Measurements from ENCODE around the gene GPBP1.
"Not testable (repeated sequence)": the region's sequence is repeated elsewhere in the genome, so short reads cannot be mapped to it uniquely, and the experiment has no call there.

GPBP1 gene

DNA sequence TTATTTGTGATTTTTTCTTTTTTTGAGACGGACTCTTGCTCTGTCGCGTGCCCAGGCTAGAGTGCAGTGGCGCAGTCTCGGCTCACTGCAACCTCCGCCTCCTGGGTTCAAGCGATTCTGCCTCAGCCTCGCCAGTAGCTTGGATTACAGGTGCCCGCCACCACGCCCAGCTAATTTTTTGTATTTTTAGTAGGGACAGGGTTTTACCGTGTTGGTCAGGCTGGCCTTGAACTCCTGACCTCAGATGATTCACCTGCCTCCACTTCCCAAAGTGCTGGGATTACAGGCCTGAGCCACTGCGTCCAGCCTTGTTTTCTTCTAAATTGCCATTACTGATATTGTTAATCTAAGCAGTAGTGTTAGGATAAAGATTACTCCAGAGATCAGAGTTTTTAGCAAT, 4.4 kb downstream of the GPBP1 start:
- not testable (repeated sequence) for DNase-seq

DNA sequence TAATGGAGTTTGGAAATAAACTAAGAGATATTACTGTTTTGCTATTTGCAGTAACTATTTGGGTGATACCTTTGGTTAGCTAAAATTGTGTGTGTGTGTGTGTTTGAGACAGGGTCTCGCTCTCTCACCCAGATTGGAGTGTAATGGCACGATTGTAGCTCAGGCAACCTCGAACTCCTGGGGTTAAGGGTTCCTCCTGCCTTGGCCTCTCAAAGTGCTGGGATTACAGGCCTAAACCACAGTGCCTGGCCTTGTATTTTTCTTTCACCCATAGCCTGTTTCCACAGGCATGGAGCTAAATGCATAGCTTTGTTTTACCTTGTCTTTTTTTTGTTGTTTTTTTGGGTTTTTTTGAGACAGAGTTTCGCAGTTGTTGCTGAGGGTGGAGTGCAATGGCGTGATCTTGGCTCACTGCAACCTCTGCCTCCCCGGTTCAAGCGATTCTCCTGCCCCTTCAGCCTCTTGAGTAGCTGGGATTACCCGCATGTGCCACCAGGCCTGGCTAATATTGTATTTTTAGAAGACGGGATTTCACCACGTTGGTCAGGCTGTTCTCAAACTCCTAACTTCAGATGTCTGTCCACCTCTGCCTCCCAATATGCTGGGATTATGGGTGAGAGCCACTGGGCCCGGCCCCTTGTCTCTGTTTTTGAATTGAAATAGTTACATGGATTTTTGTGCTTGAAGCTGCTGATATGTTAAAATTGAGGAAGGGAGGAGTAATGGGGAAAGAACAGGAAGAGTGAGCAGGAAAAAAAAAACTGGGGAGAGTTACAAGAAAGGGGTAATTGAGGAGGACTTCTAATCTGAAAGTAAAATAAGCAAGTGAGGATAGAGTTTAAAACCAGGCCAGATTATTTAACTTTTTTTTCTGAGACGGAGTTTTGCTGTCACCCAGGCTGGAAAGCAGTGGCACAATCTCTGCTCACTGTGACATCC, 5.7 kb downstream of the GPBP1 start:
- DNase-seq: no peak

GRCh38 chr5:57181154-57181553, 7.3 kb downstream of the GPBP1 start:
- DNase-seq: no peak

GRCh38 chr5:57184322-57184721, 10.5 kb downstream of the GPBP1 start:
- DNase-seq: no peak

- no peak for DNase-seq
Observed at GRCh38 chr5:57185313-57185712, 11.5 kb downstream of the GPBP1 start.

- DNase-seq: no peak
Observed at GRCh38 chr5:57186194-57186593, 12.3 kb downstream of the GPBP1 start.

GRCh38 chr5:57187977-57188376, 14.1 kb downstream of the GPBP1 start:
- DNase-seq: not testable (repeated sequence)

DNA sequence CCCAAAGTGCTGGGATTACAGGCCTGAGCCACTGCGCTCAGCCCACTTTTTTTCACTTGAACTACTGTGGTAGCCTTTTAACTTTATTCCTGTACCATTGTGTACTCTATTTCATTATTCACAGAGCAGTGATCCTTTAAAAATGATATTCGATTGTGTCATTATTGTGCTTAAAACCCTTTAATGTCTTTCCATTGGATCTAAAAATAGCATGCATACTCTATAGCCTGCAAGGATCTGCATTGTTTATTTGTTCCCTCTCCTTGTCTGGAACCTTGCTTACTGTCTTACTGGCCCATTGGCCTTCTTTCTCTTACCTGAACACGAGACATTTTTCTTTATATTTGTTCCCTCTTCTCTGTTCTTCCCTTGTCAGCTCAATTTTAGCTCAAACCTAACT, 15.7 kb downstream of the GPBP1 start:
- no peak for DNase-seq

DNA sequence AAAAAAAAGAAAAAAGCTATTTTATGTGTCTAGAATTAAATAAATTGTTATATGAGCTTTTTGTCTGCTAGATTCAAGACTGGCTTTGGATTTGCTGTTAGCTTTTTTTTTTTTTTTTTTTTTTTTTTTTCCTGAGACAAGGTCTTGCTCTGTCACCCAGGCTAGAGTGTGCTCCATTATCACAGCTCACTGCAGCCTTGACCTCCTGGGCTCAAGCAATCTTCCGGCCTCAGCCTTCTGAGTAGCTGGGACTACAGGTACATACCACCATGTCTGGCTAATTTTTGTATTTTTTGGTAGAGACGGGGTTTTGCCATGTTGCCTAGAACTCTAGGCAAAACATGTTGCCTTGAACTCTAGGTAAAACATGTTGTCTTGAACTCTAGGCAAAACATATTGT, 16.7 kb downstream of the GPBP1 start:
- no peak for DNase-seq

GRCh38 chr5:57191163-57191562, 17.3 kb downstream of the GPBP1 start:
- DNase-seq: no peak

GRCh38 chr5:57191986-57192385, 18.1 kb downstream of the GPBP1 start:
- DNase-seq: no peak

GRCh38 chr5:57192832-57193231, 19.0 kb downstream of the GPBP1 start:
- DNase-seq: not testable (repeated sequence)

DNA sequence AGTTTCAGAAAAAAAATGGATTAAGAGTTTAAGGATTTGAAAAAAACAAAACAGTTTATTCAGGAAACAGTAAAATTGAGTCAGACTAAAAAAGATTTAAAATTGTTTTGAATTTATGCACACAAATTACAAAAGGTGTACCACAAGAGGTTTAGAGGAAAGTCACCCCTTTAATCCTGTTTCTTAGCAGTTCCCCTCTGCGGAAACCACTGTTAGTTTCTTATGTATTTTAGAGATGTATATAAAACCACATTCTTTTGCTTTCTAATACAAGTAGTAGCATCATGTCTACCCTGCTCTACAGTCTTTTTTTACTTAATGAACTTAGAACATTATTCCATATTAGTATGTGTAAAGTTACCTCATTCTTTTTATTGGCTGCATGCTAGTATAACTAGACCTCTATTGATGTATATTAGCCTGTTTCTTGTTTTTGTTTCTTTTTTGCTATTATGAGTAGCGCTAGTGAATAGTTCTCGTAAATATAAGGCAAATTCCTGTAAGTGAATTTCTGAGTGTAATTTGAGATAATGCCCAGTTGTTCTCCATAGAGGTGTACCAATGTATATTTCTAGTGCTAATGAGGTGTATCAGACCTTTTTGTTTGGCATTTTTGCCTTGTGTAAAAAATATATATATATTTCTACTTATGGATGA, 20.0 kb downstream of the GPBP1 start:
- DNase-seq: no peak

DNA sequence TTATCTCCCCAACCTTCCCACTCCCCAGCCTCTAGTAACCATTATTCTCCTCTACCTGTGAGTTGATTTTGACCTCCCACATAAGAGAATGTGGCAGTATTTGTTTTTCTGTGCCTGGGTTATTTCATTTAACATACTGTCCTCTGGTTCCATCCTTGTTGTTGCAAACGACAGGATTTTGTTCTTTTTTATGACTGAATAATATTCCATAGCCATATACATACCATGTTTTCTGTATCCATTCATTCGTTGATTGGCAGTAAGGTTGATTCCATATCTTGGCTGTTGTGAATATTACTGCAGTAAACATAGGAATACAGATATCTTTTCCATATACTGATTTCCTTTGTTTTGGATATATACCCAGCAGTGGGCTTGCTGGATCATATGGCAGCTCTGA, 20.8 kb downstream of the GPBP1 start:
- no peak for DNase-seq

GRCh38 chr5:57195060-57195459, 21.2 kb downstream of the GPBP1 start:
- no peak for DNase-seq

DNA sequence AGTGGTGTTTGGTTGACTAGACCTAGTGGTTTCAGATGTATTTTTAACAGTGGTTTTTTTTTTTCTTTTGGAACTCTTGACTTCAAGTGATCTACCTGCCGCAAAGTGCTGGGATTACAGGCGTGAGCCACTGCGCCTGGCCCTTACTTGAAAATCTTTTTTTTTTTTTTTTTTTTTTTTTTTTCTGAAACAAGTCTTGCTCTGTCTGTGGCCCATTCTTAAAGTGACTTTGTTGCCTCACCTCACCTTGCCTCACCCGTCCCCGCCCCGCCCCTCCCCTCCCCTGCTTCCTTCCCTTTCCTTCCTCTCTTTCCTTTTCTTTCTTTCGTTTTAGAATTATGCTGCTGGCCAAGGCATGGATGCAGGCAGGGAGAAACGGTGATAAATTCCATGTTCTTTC, 26.0 kb downstream of the GPBP1 start:
- DNase-seq: no peak

GRCh38 chr5:57202811-57203210, 29.0 kb downstream of the GPBP1 start:
- DNase-seq: no peak

DNA sequence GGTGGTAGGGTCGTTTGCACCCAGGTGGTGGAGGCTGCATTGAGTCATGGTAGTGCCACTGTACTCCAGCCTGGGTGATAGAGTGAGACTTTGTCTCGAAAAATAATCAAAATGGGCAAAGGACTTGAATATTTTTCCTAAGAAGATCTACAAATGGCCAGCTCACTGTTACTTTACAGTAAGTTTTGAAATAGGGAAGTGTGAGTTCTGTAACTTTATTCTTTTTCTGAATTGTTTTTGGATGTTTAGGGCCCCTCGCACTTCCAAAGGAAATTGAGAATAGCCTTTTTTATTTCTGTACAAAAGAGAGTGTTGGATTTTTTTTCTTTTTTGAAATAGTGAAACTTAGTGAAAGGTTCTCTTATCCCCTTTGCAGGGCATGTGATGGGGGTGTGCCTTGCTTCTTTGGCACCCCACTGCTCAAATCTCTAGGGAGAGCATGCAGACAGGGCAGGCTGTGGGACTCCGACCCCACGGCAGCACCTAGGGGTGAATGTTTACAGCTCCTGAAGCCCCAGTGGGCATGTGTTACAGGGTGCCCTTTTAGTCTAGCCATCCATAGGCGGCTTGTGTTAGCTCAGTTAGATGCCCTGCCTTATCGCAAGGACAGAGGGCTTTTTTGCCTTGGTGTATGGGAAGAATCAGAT, 33.3 kb downstream of the GPBP1 start:
- DNase-seq: no peak

DNA sequence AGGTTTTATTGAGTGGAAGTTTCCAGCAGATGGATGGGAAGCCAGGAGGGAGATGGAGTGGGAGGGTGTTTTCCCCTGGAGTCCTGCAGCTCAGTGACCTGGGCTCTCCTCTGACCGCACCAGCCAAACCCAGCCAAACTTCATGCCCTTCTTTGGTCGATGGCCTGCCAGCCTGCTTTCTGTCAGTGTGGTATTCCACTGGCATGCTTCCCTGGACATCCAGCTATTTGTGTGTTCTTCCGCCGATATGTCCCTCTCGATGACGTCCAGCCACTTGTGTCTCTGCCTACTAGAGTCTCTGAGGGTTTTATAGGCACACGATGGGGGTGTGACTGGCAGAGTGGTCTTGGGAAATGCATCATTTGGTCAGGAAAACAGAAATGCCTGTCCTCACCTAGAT, 33.8 kb downstream of the GPBP1 start:
- no peak for DNase-seq

- peak; percentile 26 for DNase-seq
Observed at GRCh38 chr5:57209316-57210040, 35.6 kb downstream of the GPBP1 start.

DNA sequence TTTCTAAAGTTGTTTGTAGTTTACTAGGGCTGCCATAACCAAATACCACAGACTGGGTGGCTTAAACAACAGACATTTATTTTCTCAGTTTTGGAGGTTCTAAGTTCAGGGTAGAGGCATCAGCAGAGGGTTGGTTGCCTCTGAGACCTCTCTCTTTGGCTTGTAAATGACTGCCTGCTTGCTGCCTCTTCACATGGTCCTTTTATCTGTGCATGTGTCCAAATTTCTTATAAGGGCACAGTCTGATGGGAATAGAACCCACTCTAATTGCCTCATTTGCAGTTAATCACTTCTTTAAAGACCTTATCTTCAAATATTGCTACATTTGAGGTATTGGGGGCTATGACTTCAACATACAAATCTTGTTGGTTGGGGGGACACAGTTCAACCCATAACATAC, 36.8 kb downstream of the GPBP1 start:
- DNase-seq: no peak

- DNase-seq: no peak
Observed at GRCh38 chr5:57211039-57211438, 37.2 kb downstream of the GPBP1 start.

- no peak for DNase-seq
Observed at GRCh38 chr5:57215629-57216195, 41.9 kb downstream of the GPBP1 start.
